NCI-H69 (cell line): Measurements from ENCODE around the gene TNFRSF18.

Experiments used
- DNase-seq: peaks from one replicate; lab custom pipeline; 2025; lab: John Stamatoyannopoulos, UW

The TNFRSF18 gene

GRCh38 chr1:1228596-1229321, 22.4 kb upstream of the TNFRSF18 start:
- no peak for DNase-seq

- no peak for DNase-seq
Measured at GRCh38 chr1:1228187-1228586, 21.8 kb upstream of the TNFRSF18 start.

- DNase-seq: no peak
Measured at GRCh38 chr1:1227386-1227785, 21.0 kb upstream of the TNFRSF18 start.

GRCh38 chr1:1226566-1227362, 20.4 kb upstream of the TNFRSF18 start:
- DNase-seq: no peak

GRCh38 chr1:1225913-1226312, 19.5 kb upstream of the TNFRSF18 start:
- no peak for DNase-seq

DNA sequence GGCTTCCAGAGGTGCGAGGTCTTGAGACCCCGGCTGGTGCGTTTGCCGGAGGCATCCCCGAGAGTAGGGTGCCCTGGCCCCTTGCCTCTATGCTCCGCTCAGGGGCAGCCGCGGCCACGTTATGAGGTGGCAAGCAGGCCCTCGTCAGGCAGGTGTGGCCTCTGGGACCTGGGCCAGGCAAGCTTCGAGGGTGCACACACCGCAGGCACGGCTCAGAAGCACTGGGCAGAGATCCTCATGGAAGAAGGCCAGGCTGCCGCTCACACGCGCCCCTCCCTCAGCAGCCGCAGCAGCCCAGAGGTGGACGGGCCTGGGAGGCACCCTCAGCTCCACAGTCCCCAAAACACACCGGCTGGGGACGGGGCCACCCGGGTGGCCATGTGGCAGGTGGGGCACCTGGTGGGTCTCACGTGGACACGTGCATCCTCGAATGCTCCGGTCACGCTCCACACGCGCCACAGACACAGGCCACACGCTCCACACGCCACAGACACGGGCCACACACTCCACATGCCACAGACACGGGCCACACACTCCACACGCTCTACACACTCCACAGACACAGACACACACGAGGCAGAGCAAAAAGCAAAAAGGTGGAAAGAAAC, 18.9 kb upstream of the TNFRSF18 start:
- DNase-seq: no peak

GRCh38 chr1:1223891-1224290, 17.5 kb upstream of the TNFRSF18 start:
- no peak for DNase-seq

DNA sequence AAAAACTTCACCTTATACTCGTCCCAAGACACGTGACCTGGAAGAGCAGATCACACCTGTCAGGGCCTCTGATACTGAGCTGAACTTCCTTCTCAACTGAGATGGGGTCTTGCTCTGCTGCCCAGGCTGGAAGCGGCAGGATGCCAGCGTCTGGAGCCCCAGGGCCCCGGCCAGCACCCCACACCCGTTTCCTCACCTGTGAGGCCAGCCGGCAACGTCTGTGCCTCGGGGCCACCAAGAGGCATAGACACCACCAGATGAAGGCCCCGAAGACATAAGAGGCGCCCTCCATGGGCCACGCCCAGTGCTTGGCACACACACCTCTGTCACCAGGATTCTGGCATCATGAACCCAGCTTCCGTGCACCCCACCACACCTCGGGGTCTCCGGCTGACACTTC, 16.9 kb upstream of the TNFRSF18 start:
- no peak for DNase-seq

- no peak for DNase-seq
Measured at GRCh38 chr1:1222575-1223225, 16.3 kb upstream of the TNFRSF18 start.

DNA sequence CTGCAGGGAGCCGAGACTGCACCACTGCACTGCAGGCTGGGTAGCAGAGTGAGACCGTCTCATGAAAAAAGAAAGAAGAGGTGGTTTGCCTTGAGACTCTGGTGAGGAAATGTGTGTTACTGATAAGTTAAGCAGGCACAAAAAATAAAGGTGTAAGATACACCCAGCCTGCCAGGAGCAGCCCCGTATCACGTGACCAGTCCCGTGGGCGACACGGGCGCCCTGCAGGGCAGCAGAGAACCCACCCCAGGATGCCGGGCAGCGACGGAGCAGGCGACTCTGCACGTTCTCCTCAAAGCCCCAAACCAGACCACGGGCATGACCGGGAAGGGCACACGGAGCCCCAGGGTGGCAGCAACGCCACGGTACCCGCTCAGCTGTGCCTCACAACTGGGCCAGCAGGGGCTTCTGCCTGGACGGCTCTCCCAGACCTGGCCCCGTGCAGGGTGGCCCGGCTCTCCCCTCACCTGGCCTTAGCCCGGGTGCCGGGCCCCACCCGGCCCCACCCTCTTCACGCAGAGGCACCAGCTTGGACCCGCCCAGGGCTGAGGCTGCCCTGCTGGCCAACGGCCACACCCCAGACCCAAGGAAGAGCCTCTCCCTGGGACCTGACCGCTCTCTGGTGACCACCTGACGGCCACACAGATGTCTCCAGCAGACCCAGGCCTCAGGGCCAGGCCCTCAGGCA, 15.6 kb upstream of the TNFRSF18 start:
- DNase-seq: no peak

DNA sequence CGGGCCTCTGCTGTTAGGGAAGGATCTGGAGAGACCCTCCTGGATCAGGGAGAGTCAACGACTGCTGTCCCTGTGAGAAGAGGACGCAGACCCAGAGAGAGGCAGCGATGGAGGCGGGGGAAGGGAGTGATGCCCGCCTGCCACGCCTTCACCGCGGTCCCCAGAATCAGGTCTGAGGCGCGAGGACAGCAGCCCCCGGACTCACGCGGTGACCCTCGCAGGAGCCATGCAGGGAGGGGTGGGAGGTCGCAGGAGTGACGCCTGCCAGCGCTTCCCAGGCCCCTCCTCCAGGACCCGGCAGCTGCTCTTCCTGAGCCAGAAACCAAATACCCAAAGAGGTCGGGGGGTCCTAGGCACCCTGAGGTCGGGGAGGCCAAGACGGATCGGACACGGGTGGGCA, 13.8 kb upstream of the TNFRSF18 start:
- no peak for DNase-seq

DNA sequence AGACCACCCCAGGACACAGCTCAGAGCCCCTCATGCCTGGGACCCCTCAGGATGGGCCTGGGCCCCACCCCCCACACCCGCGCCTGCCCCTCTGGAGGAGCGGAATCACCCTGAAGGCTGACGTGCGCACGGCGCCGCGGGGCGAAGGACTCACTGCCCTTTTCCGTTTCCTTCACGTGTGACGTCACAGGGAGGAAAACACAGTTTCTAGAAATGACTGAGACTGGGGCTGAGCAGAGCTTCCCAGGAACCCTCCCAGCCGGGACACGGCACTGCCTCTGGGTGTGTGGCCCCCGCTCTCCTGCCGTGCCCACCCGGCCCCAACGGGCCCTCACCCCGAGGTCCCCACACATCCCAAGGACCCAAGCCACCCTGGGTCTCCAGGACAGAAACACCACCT, 12.9 kb upstream of the TNFRSF18 start:
- DNase-seq: no peak

DNA sequence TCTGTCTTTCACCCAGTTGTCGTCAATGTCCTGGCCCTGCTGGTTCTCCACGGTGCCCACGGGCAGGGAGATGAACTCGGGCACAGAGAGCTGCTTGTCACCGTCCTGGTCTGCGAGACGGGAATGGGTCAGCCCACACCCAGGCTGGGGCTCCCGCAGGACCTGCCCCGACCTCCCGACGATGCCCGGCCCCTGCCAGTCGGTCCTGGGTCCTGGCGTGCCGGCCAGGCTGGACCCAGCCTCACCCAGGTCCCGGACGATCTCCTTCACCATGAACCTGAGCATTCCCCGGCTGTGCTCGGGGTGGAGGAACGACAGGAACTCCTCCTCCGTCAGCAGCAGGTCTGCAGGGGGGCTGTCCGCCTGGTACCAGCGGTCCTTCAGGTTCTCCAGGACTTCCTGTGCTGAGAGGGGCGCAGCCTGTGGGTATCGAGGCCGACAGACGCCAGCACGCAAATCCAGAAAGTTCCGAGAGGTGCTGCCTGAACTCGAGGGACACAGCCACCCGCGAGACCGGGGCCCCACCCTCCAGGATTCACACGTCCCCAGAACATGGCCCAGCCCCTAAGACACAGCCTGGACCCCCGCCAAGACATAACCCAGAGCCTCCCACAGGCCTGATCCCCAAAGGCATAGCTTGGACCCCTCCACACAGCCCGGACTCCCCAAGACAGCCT, 12.3 kb upstream of the TNFRSF18 start:
- no peak for DNase-seq

GRCh38 chr1:1217621-1218523, 11.5 kb upstream of the TNFRSF18 start:
- peak; percentile 14 for DNase-seq

DNA sequence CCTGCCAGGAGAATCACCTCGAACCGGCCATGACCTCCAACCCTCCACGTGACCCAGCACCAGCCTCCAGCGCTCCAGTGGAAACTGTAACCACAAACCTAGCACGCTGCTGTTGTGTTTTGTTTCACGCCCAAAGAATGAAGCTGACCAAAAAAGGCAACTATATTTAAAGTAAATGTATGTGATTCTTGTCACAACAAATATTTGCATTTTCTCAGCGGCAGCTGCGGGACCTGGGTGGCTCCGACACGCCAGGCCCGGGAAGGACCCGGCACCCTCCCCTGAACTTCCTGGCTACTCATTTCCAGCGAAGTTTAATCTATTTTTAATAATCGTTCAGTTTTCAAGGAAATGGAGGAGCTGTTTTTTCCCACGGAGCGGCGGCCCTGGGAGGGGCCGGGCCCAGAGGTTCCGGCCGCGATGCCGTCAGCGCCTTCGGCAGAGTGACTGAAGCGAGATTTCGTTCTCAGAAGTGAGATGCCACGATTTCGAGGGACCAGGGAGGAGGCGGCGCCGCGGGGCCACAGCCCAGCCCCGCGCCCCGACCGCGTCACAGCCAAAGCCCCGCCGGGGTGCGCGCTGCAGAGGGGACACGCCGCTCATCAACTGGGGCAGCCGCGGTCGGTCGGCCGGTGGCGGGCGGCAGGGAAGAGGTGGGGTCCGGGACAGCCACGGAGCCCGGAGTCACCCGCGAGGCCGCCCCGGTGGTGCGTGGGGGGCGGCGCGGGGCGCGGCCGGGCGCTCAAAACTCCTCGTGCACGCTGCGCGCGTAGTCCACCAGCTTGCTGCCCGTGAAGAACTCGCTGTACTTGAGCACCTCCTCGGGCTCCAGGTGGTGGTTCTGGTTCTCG, 10.6 kb upstream of the TNFRSF18 start:
- no peak for DNase-seq

DNA sequence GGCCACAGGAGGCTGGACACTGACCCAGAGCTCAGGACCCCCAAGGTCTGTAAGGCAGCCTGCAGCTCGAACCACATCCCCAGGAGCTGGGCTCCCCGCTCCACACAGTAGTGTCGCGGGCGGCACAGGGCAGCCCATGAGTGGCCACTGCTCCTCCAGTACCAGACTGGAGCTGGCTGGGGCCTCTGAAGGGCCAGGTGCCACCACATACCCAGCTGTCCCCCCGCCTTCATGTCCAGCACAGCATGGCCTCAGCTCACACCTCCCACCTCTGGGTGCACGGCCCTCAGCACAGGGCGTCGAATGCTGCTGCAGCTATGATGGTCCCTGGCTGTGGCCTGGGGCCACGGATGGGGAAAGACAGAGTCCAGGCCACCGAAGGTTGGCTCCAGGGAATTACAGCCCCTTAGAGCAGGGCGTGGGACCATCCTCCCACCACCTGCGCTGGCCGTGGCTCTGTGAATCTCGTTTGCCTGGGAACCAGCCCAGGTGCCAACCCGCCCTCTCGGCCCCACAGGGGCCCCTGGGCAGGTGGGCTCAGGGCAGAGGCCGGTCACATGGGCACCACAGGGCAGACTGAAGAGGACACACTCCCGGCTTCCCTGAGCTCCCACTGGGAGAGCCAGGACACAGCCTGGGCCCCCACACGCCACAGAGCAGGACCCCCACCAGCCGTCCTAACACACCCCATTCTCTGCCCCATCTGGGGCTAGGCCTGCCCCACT, 9.7 kb upstream of the TNFRSF18 start:
- no peak for DNase-seq

GRCh38 chr1:1215080-1215676, 8.8 kb upstream of the TNFRSF18 start:
- DNase-seq: no peak
